Measurements from ENCODE around the gene ECM2. TPM values are rescaled to one million over a fixed set of nuclear protein-coding genes. Genes with fewer than 3 reads are reported as not detected.

The ECM2 gene
- total RNA-seq, 1 donor: 62.2 TPM

DNA sequence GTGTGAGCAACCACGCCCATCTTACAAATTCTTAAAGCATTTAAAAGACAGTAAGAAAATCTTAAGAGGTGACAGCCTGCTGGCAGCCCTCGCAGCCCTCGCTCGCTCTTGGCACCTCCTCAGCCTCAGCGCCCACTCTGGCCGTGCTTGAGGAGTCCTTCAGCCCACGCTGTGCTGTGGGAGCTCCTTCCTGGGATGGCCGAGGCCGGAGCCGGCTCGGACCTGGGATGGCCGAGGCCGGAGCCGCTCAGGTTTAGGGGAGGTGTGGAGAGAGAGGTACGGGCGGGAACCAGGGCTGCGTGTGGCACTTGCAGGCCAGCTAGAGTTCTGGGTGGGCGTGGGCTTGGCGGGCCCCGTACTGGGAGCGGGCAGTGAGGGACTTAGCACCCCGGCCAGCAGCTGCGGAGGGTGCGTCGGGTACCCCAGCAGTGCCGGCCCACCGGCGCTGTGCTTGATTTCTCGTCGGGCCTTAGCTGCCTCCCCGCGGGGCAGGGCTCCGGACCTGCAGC is 9.3 kb upstream of the ECM2 start:
- no peaks in the 10 kb centered on the region for H3K4me1 ChIP-seq (ENCODE audit: insufficient read depth, low read length)
- TF ChIP-seq, protein P1, sequence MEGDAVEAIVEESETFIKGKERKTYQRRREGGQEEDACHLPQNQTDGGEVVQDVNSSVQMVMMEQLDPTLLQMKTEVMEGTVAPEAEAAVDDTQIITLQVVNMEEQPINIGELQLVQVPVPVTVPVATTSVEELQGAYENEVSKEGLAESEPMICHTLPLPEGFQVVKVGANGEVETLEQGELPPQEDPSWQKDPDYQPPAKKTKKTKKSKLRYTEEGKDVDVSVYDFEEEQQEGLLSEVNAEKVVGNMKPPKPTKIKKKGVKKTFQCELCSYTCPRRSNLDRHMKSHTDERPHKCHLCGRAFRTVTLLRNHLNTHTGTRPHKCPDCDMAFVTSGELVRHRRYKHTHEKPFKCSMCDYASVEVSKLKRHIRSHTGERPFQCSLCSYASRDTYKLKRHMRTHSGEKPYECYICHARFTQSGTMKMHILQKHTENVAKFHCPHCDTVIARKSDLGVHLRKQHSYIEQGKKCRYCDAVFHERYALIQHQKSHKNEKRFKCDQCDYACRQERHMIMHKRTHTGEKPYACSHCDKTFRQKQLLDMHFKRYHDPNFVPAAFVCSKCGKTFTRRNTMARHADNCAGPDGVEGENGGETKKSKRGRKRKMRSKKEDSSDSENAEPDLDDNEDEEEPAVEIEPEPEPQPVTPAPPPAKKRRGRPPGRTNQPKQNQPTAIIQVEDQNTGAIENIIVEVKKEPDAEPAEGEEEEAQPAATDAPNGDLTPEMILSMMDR (IDR thresholded peaks at IDR 0.05; ENCODE audit: extremely low read depth, low read depth, low read length): no peak
- no peaks in the 10 kb centered on the region for H3K27me3 ChIP-seq (ENCODE audit: insufficient read depth, low read length)
- H3K36me3 ChIP-seq (ENCODE audit: insufficient read depth, low read length): no peaks in the 10 kb centered on the region
- H3K27ac ChIP-seq (ENCODE audit: low read depth, low read length): no peak overlapping the region
- no peak overlapping the region for H2AFZ ChIP-seq (ENCODE audit: low read length)
- no peaks in the 10 kb centered on the region for H3K9me3 ChIP-seq (ENCODE audit: low read depth, low read length)
- no peak overlapping the region for H3K4me2 ChIP-seq (ENCODE audit: insufficient read depth, low read length)
- no peaks in the 10 kb centered on the region for H4K20me1 ChIP-seq (ENCODE audit: insufficient read depth, low read length)
- no peak overlapping the region for H3K4me3 ChIP-seq (ENCODE audit: insufficient read depth, low read length)
- no peaks in the 10 kb centered on the region for H3K79me2 ChIP-seq (ENCODE audit: insufficient read depth, low read length)
- no peak for DNase-seq (ENCODE audit: insufficient read length, low spot score, missing footprints)

DNA sequence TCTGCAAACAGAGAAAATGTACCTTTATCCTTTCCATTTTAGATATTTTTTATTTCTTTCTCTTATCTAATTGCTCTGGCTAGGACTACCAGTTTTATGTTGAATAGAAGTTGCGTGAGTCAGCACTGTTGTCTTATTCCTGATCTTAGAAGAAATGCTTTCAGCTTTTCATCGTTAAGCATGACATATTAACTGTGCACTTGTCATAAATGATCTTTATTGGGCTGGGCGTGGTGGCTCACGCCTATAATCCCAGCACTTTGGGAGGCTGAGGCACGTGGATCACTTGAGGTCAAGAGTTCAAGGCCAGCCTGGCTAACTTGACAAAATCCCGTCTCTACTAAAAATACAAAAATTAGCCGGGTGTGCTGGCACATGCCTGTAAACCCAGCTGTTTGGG is 8.2 kb upstream of the ECM2 start:
- TF ChIP-seq, protein P1 (IDR thresholded peaks at IDR 0.05; ENCODE audit: extremely low read depth, low read depth, low read length): no peak
- no peak overlapping the region for H3K4me2 ChIP-seq (ENCODE audit: insufficient read depth, low read length)

DNA sequence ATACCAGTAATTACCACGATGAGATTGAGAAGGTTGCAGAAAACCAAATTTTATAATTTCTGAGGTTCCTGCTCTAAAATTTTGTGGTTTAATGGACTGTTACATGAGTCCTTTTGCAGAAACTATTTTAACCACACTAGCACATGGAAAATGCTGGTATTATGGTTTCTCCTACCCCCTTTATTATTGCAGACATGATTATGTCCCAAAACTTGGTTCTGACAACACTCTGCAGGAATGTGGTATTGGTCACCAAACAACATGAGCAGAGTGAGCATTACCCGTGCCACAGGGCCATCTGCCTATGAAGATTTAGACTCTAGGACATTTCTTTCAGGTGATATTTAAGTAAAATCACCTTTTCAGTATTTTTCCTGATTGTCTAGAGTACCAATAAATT is 2.8 kb upstream of the ECM2 start:
- no peak overlapping the region for H3K27ac ChIP-seq (ENCODE audit: low read depth, low read length)
- H2AFZ ChIP-seq (ENCODE audit: low read length): peak overlapping the region; percentile 10
- no peak overlapping the region for H3K4me3 ChIP-seq (ENCODE audit: insufficient read depth, low read length)
- TF ChIP-seq, protein P1 (IDR thresholded peaks at IDR 0.05; ENCODE audit: extremely low read depth, low read depth, low read length): no peak
- no peaks in the 10 kb centered on the region for H4K20me1 ChIP-seq (ENCODE audit: insufficient read depth, low read length)
- H3K36me3 ChIP-seq (ENCODE audit: insufficient read depth, low read length): no peaks in the 10 kb centered on the region
- H3K4me1 ChIP-seq (ENCODE audit: insufficient read depth, low read length): peaks cover 33% of the 10 kb centered on the region
- H3K4me2 ChIP-seq (ENCODE audit: insufficient read depth, low read length): peak overlapping the region; percentile 44
- no peaks in the 10 kb centered on the region for H3K9me3 ChIP-seq (ENCODE audit: low read depth, low read length)
- no peaks in the 10 kb centered on the region for H3K27me3 ChIP-seq (ENCODE audit: insufficient read depth, low read length)
- DNase-seq (ENCODE audit: insufficient read length, low spot score, missing footprints): peak; percentile 87
- no peaks in the 10 kb centered on the region for H3K79me2 ChIP-seq (ENCODE audit: insufficient read depth, low read length)

More for the DNA sequence above, 8.2 kb upstream of the ECM2 start:
- DNase-seq (ENCODE audit: insufficient read length, low spot score, missing footprints): no peak
- H3K27ac ChIP-seq (ENCODE audit: low read depth, low read length): no peak overlapping the region
- no peak overlapping the region for H3K4me3 ChIP-seq (ENCODE audit: insufficient read depth, low read length)
- H3K36me3 ChIP-seq (ENCODE audit: insufficient read depth, low read length): no peaks in the 10 kb centered on the region
- H3K27me3 ChIP-seq (ENCODE audit: insufficient read depth, low read length): no peaks in the 10 kb centered on the region
- H4K20me1 ChIP-seq (ENCODE audit: insufficient read depth, low read length): no peaks in the 10 kb centered on the region
- no peaks in the 10 kb centered on the region for H3K79me2 ChIP-seq (ENCODE audit: insufficient read depth, low read length)
- no peaks in the 10 kb centered on the region for H3K9me3 ChIP-seq (ENCODE audit: low read depth, low read length)
- H3K4me1 ChIP-seq (ENCODE audit: insufficient read depth, low read length): no peaks in the 10 kb centered on the region
- no peak overlapping the region for H2AFZ ChIP-seq (ENCODE audit: low read length)

DNA sequence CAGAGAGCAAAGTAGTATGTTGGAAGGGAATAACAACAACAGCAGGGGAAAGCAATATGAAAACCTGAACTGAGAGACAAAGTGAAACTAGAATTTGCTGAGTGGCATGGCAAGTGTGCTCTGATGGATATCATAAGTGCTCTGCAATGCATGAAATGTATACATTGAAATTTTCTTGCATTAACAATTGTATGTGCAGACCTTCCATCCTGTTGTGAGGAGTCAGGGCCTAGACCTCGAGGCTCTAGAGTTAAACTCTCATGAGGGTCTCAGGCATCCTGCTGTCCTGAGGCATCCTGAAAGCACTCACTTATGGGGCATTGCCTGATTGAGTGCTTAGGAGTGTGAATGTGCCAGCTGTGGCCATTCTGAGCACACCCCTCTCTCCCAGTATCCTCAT is 1.1 kb downstream of the ECM2 start:
- Histone ChIP-seq H4K20me1 (ENCODE audit: insufficient read depth, low read length) (no peaks in the 10 kb centered on the region), H3K27me3 (ENCODE audit: insufficient read depth, low read length) (no peaks in the 10 kb centered on the region), H3K4me1 (ENCODE audit: insufficient read depth, low read length) (peaks cover 33% of the 10 kb centered on the region), H3K27ac (ENCODE audit: low read depth, low read length) (peak overlapping the region; percentile 66), H3K4me3 (ENCODE audit: insufficient read depth, low read length) (peak overlapping the region; percentile 46), H3K79me2 (ENCODE audit: insufficient read depth, low read length) (no peaks in the 10 kb centered on the region), H2AFZ (ENCODE audit: low read length) (peak overlapping the region; percentile 88), H3K9me3 (ENCODE audit: low read depth, low read length) (no peaks in the 10 kb centered on the region), H3K4me2 (ENCODE audit: insufficient read depth, low read length) (peak overlapping the region; percentile 77), H3K36me3 (ENCODE audit: insufficient read depth, low read length) (no peaks in the 10 kb centered on the region)
- no peak for DNase-seq (ENCODE audit: insufficient read length, low spot score, missing footprints)
- TF ChIP-seq, protein P1 (IDR thresholded peaks at IDR 0.05; ENCODE audit: extremely low read depth, low read depth, low read length): no peak
